Esophagus muscularis mucosa (tissue), 4 donors: Measurements from ENCODE around the gene WDR48.

Source experiments
- CTCF ChIP-seq, 3 experiments: fragments of 200-600 bp in 2 of 3; fragments of 450-650 bp in 1 of 3; sonication (generic) in 2 of 3; IDR thresholded peaks; one replicate each; pipeline ENCODE4 v1.5.1; 2017 to 2019; ENCODE audit warnings: antibody characterized with exemption in 3 of 3, mild to moderate bottlenecking in 2 of 3, moderate library complexity in 1 of 3
- EP300 ChIP-seq: sonication (generic); formaldehyde crosslinking; IDR thresholded peaks from one replicate; pipeline ENCODE4 v1.6.1; 2017; ENCODE audit warnings: antibody characterized with exemption
- POLR2A ChIP-seq: fragments of 450-650 bp; IDR thresholded peaks from one replicate; pipeline ENCODE4 v1.6.1; 2017; ENCODE audit warnings: antibody characterized with exemption, moderate library complexity, mild to moderate bottlenecking, low read depth
- POLR2AphosphoS5 ChIP-seq, 2 donors: sonication (generic); formaldehyde crosslinking; IDR thresholded peaks; one replicate each; pipeline ENCODE4 v1.6.1; 2017; ENCODE audit warnings: antibody characterized with exemption in 2 of 2

DNA sequence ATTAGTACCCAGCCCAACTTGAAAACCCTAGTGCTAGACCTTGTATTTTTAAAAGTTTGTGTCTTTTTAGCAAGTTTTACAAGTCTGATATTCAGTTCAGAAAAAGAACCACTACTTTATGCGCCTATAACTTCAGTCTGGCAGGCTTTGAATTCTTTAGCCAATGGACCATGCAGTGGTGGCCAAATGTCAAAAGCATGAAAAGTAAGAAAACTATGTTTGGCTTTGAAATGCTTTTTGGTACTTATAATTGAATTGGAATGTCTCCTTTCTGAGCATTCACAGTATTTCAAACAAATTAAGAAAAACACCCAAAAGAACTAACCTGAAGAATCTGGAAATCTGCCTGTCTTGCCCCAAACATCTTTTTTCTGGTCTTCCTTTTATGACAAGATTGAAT, 12.8 kb downstream of the WDR48 start:
- TF ChIP-seq CTCF (IDR thresholded peaks at IDR 0.05) (no peak), POLR2AphosphoS5 (IDR thresholded peaks at IDR 0.05) (no peak), EP300 (no peak), POLR2A (no peak)
